Tibial nerve (tissue), 4 donors: ENCODE measurements around the gene TGM2. TPM values are rescaled to one million over a fixed set of nuclear protein-coding genes. Genes with fewer than 3 reads are reported as not detected.

Experiments
- DNase-seq, 2 donors: peaks; one replicate each; pipeline ENCODE4 v3.0.0-alpha.2; 2019; ENCODE audit warnings: low spot score in 2 of 2
- H3K27ac ChIP-seq, 4 donors: fragments of 200-600 bp; sonication (generic) in 3 of 4; one replicate each; pipeline ENCODE4 v1.5.1; 2017 to 2019; ENCODE audit warnings: mild to moderate bottlenecking in 1 of 4
- H3K27me3 ChIP-seq, 2 donors: fragments of 200-600 bp; sonication (generic) in 1 of 2; one replicate each; pipeline versions ENCODE4 v1.5.1 to v1.6.0; 2017 to 2019
- H3K36me3 ChIP-seq, 3 donors: fragments of 200-600 bp; sonication (generic); one replicate each; pipeline ENCODE4 v1.5.1; 2018 to 2019
- H3K4me1 ChIP-seq, 4 donors: fragments of 200-600 bp; sonication (generic) in 3 of 4; one replicate each; pipeline ENCODE4 v1.5.1; 2017 to 2019
- H3K4me3 ChIP-seq, 4 donors: fragments of 200-600 bp; sonication (generic) in 3 of 4; one replicate each; pipeline ENCODE4 v1.5.1; 2017 to 2019; ENCODE audit warnings: mild to moderate bottlenecking in 1 of 4, moderate library complexity in 1 of 4
- H3K9me3 ChIP-seq, 4 donors: fragments of 200-600 bp; sonication (generic) in 3 of 4; one replicate each; pipeline ENCODE4 v1.5.1; 2017 to 2019
- CTCF ChIP-seq, 5 experiments: fragments of 200-600 bp in 3 of 5; fragments of 450-650 bp in 2 of 5; sonication (generic) in 3 of 5; IDR thresholded peaks; one replicate each; pipeline ENCODE4 v1.5.1; 2016 to 2019; ENCODE audit warnings: antibody characterized with exemption in 5 of 5, mild to moderate bottlenecking in 3 of 5, moderate library complexity in 2 of 5
- EP300 ChIP-seq, 2 donors: sonication (generic); formaldehyde crosslinking; IDR thresholded peaks; one replicate each; pipeline ENCODE4 v1.6.1; 2017; ENCODE audit warnings: antibody characterized with exemption in 2 of 2, mild to moderate bottlenecking in 1 of 2
- POLR2A ChIP-seq, 2 donors: fragments of 450-650 bp; IDR thresholded peaks; one replicate each; pipeline ENCODE4 v1.6.1; 2017; ENCODE audit warnings: antibody characterized with exemption in 2 of 2, mild to moderate bottlenecking in 2 of 2, moderate library complexity in 2 of 2
- WGBS, 2 donors: methylation state at CpG; one replicate each; pipeline ENCODE4 v1.1.5; 2018; 5-methylcytosine and 5-hydroxymethylcytosine counted together
- total RNA-seq, 4 donors: library from RNA; depleted of rRNA; stranded (reverse); fragments of >200 nt; gene quantifications; one replicate each; pipeline ENCODE4 v1.1.0, GENCODE V29; 2016

Gene TGM2
- total RNA-seq, 4 donors from 2014 or later = 17.0 to 87.6 (median 55.8) TPM

DNA sequence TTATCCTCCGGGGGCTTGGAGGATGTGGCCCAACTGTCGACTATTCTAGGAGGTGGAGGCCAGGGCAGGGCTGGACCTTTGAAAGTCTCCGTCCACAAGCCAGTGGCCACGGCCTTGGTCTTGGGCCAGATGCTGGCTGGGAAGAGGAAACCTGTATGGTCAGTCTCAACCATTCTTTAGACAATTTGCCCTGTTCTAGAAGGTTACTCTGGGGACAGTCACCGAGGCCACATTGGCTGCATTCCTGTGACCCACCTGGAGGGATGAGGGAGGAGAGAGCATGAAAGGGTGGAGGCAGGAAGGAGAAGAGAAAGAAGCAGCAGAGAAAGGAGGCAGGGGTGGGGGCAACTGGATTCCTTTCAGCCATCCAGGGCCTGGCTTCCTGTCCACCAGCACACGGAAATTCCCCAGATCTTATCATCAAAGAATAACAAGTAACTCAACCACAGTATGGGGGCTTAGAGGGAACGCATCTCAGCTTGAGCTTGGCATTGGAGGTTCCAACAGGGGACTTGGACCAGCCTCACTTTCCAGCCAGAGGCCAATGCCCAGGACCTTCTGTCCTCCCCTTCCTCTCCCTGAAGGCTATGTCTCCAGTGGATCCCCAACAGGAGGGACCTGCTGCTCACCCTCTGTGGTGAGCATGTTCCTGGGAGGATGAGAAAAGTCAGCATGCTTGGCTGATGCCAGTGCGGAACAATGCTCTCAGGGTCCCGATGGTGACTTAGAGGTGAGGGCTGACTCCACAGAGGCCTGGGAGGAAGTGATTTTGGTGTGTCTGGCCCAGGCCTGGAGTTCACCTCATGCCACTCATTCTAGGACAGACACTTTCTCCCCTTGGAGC, 30.4 kb downstream of the TGM2 start:
- no peak for DNase-seq
- no peak for TF ChIP-seq EP300 (IDR thresholded peaks at IDR 0.05)
- no peak for TF ChIP-seq CTCF (IDR thresholded peaks at IDR 0.05)
- TF ChIP-seq POLR2A (IDR thresholded peaks at IDR 0.05) = no peak
- Histone ChIP-seq H3K27me3 (no peaks in the 10 kb centered on the region), H3K4me1 (peaks cover 0 to 17% (median 0%) of the 10 kb centered on the region in 4 donors), H3K9me3 (no peaks in the 10 kb centered on the region), H3K4me3 (no peak overlapping the region), H3K27ac (no peak overlapping the region), H3K36me3 (no peaks in the 10 kb centered on the region)
- 42 to 43% methylated on average over 9 of the region's 9 CpGs for WGBS, 2 donors

- peaks cover 0 to 17% (median 0%) of the 10 kb centered on the region in 4 donors for H3K4me1 ChIP-seq
- no peak for DNase-seq
- TF ChIP-seq POLR2A (IDR thresholded peaks at IDR 0.05) (no peak), EP300 (IDR thresholded peaks at IDR 0.05) (no peak), CTCF (IDR thresholded peaks at IDR 0.05) (no peak)
- H3K9me3 ChIP-seq = no peaks in the 10 kb centered on the region
- H3K27ac ChIP-seq = no peak overlapping the region
- WGBS, 2 donors = 62 to 72% methylated on average over 10 of the region's 10 CpGs
- no peaks in the 10 kb centered on the region for H3K27me3 ChIP-seq
- no peaks in the 10 kb centered on the region for H3K36me3 ChIP-seq
- no peak overlapping the region for H3K4me3 ChIP-seq
These were observed 31.2 kb downstream of the TGM2 start for GRCh38 chr20:38133680-38134426.

DNA sequence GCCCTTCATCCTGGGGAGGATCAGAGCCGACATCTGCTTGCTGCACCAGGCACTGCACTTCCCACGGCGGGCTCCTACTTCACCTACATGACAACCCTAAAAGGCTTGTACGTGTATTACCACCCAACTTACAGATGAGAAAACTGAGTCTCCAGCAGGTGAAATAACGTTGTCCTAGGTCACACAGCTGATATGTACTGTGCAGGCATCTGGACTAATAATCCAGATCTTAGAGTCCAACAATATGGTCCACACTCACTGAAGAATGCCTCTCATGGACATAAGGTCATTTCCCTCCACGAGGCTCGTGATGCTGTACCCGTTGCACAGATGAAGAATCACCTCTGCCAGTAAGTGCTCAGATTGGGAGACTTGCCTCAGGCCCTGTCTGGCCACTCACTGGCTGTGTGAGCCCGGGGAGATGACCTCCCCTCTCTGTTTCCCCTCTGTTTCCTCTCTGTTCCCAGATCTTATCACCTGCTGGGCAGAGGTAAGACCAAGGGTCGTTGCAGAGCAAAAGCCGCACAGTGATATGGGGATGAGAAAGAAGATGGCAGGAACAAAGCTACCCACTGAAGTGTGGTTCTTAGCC, 32.1 kb downstream of the TGM2 start:
- Histone ChIP-seq H3K4me1 (peaks cover 0 to 17% (median 0%) of the 10 kb centered on the region in 4 donors), H3K9me3 (no peaks in the 10 kb centered on the region), H3K36me3 (no peaks in the 10 kb centered on the region), H3K27me3 (no peaks in the 10 kb centered on the region), H3K27ac (no peak overlapping the region), H3K4me3 (no peak overlapping the region)
- no peak for DNase-seq
- no peak for TF ChIP-seq EP300 (IDR thresholded peaks at IDR 0.05)
- TF ChIP-seq CTCF (IDR thresholded peaks at IDR 0.05) = no peak
- no peak for TF ChIP-seq POLR2A (IDR thresholded peaks at IDR 0.05)
- WGBS, 2 donors = 86 to 91% methylated on average over 11 of the region's 11 CpGs

DNA sequence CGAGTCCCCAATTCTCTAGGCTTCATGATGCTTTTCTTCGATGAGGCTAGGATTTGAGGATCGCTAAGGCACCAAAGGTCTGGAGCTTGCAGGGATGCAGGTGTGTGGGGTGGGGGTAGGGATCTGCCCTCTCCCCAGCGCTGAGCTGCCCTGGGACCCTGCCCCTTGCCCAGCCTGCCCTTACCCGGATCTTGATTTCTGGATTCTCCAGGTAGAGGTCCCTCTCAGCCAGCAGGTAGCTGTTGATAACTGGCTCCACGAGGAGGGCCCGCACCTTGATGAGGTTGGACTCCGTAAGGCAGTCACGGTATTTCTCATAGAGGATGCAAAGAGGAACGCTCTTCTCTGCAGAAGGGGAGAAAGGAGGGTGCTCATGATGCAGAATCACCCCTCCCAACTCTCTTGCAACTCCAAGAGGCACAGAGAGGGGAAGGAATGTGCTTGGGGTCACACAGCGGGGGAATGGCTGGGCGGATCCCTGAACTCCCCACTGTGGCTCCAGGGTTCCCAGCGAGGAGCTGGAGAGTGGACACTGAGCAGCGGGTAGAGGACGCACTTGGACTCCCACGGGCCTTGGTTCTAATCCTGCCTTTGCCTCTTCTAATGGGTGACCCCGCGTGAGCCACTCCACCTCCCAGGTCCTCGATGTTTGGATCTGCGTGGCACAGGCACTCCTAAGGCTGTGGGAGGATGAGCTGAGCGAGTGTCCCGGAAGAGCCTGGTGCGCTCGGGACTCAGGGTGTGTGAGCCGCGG, 32.7 kb downstream of the TGM2 start:
- no peak overlapping the region for H3K27ac ChIP-seq
- WGBS, 2 donors = 90 to 95% methylated on average over 24 to 26 of the region's 26 CpGs
- H3K4me1 ChIP-seq = peaks cover 0 to 18% (median 0%) of the 10 kb centered on the region in 4 donors
- no peak overlapping the region for H3K4me3 ChIP-seq
- no peaks in the 10 kb centered on the region for H3K36me3 ChIP-seq
- no peaks in the 10 kb centered on the region for H3K27me3 ChIP-seq
- TF ChIP-seq CTCF (IDR thresholded peaks at IDR 0.05) = no peak
- no peak for TF ChIP-seq EP300 (IDR thresholded peaks at IDR 0.05)
- TF ChIP-seq POLR2A (IDR thresholded peaks at IDR 0.05) = no peak
- no peak for DNase-seq
- H3K9me3 ChIP-seq = no peaks in the 10 kb centered on the region
